ENCODE results near the gene MRPS27. TPM values are rescaled to one million over a fixed set of nuclear protein-coding genes. Genes with fewer than 3 reads are reported as not detected.

The MRPS27 gene
- total and polyA plus RNA-seq, 9 of the 15 experiments (the other 6 are each of a cell fraction or from before 2014, with no cell fraction given): 73.6 to 144 (median 106) TPM

- TF ChIP-seq BCLAF1 (IDR thresholded peaks at IDR 0.05; ENCODE audit: borderline replicate concordance in 1 of 2, control insufficient read depth in 1 of 2, low read depth in 2 of 2, low read length in 1 of 2) (peak; percentile 39 to 88; a peak in 1 of 4 replicates), E2F6 (IDR thresholded peaks at IDR 0.05; ENCODE audit: borderline replicate concordance in 1 of 2, extremely low read depth in 1 of 2, insufficient read depth in 1 of 2, insufficient read length in 1 of 2, low read depth in 1 of 2, low read length in 1 of 2, poor library complexity in 1 of 2, severe bottlenecking in 1 of 2) (peak; percentile 80 to 81), SIX5 (IDR thresholded peaks at IDR 0.05; ENCODE audit: borderline replicate concordance in 1 of 2, insufficient read depth in 1 of 2, low read depth in 1 of 2, low read length in 2 of 2) (peak; percentile 48 to 59; a peak in 3 of 4 replicates), ZBTB12 (CRISPR knock-in tag; IDR thresholded peaks at IDR 0.05) (peak; percentile 76), TCF7L2 (IDR thresholded peaks at IDR 0.05; ENCODE audit: low read depth, low read length) (peak; percentile 95), ZNF707 (CRISPR knock-in tag; conservative IDR thresholded peaks at IDR 0.05) (no peak; the same call in 1 of the 2 replicates), NR4A1 (CRISPR knock-in tag; IDR thresholded peaks at IDR 0.05) (no peak), NR4A1 (tag; IDR thresholded peaks at IDR 0.05) (peak; percentile 27; the same call in 1 of the 2 replicates), ERF (CRISPR knock-in tag; IDR thresholded peaks at IDR 0.05) (0 out of 2 replicates have a peak, but pooled peaks have one; percentile 42), HEY1 (CRISPR knock-in tag; IDR thresholded peaks at IDR 0.05; ENCODE audit: borderline replicate concordance) (no peak; the same call in 1 of the 2 replicates), RFX1 (IDR thresholded peaks at IDR 0.05) (peak; percentile 40; the same call in 1 of the 2 replicates), RREB1 (CRISPR knock-in tag; IDR thresholded peaks at IDR 0.05) (no peak), BRCA1 (IDR thresholded peaks at IDR 0.05) (no peak), BRCA1 (CRISPR knock-in tag; IDR thresholded peaks at IDR 0.05) (peak; percentile 54; the same call in 1 of the 2 replicates)
Measured at GRCh38 chr5:72319976-72320752, at the start of gene MRPS27, which contains the start of gene PTCD2 (continued).
